Suppressor macrophage (primary cell): ENCODE measurements around the gene PRDM8.
"Not testable (repeated sequence)": the region's sequence is repeated elsewhere in the genome, so short reads cannot be mapped to it uniquely, and the experiment has no call there.

Source experiments
- DNase-seq, 4 experiments: peaks; one replicate each; pipeline ENCODE4 v3.0.0-alpha.2; 2020 to 2022
- total RNA-seq, 17 experiments: gene quantifications; one replicate each; lab custom pipeline; 2026; ENCODE audit warnings: mixed read lengths in 6 of 17, inconsistent platforms in 3 of 17; lab: John Stamatoyannopoulos, UW

The PRDM8 gene
- 0.46 to 29.3 (median 2.8) reads per million in 17 experiments for total RNA-seq

DNA sequence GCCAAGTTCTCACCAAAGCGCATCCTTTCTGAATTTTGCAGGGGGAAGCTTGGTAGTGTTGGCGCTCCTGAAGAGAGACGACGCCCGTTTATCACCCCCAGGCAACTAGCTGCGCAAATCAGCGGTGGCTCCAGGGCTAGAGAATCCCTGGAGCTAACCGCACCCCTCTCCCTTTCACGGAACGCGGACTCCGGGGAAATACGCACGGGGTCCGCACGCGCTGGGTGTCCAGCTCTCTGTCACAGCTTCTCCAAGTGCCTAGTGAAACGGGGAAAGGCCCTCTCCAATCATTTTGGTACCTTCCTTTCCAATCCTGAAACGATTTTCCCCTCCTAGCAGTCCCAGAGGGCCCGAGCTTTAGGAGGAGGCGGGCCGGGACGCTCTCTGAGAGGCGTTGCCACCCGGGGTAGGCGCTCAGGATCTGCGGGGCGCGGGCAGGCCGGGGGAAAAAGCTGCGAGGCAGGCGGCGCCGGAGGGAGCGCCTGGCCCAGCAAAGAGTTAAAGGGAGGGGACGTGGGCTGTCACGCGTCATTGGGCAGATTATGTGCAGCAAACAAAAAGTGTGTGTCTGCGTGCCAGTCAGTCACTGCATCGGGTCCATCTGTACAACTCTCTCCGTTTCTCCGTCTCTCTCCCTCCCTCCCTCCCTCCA lies at the start of gene PRDM8:
Gene PRDM8 (plus strand): TSS at position 582 of the 652 bp plus-strand sequence. CDS start 2,578 bp downstream, outside the sequence.
- peak in 2 of 4 experiments; percentile 20 to 23 for DNase-seq

DNA sequence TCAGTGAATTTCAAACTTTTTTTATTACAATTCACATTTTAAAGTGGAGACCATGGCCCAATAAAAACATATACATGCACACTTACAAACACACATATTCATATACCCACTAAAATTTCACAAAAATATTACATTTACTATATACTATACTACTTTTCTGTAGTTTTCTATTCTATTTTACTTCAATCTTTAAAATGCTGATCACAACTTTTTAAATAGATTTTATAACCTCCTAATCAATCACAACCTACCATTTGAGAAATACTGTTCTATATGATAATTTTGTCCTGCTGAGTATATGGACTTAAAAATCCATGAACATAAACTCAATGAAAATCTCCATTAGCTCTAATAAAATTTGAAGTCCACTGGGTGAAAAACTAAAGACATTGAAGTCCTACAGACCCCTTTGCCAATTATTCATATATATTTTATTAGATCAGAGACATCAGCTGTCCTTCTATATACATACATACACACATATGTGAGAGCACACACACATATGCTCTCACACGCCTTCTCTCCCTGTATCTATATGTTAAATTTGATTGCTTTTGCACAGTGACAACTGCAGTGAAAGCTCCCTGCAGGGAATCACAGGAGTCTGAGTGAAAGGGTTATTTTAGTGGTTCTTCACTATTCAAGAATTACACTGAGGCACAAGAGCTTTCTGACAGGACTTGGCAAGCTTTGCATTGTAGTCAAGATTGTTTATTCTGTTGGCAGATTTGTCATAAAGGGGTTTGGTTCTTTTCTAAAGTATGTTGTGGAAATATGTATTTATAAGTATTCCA lies 46.7 kb upstream of the PRDM8 start:
- no peak for DNase-seq

DNA sequence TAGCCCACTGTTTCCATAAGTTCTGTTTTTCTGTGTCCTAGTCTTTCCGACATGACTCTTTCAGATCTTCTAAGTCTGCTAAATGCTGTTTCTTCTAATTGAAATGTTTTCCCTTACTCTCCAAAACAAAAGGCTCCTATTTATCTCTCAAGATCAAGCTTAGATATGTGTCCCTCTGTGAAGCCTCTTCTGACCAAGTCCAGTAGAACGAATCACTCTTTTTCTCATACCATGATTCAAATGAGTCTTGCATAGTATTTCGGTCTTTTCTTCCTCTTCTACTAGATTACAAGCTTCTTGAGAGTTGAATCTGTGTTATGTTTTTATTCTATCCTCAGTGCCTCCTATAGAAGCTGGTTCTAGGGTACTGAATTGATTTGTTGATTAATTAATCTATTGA lies 45.3 kb upstream of the PRDM8 start:
- DNase-seq: no peak

DNA sequence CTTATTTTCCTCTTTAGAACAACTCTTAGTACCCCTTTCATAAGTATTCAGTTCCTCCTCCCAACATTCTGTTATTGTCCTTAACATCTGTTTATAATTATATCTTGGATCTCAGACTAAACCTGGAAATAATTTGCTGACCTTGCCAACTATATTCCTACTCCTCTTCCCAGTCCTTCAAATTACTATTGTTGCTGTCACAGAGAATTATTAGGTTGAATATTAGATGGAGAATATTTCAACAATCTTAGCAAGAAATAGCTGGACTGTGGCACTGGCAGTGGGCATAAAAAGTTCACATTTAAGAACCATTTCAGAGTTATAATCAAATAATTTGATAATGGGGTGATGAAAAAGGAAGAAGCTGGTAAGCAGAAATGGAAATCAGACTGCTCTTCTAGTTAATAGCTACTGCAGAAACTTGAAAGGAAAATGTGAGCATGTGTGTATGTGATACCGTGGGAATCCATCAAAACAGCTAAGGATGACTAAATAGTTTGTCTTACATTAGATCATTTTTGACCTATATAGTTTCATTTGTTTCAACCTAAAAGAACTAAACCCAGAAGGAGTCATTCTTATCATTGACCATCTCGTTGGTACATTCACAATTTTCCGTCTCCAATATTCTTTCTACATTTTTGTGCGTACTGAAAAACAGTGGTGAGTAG lies 43.3 kb upstream of the PRDM8 start:
- DNase-seq: no peak

DNA sequence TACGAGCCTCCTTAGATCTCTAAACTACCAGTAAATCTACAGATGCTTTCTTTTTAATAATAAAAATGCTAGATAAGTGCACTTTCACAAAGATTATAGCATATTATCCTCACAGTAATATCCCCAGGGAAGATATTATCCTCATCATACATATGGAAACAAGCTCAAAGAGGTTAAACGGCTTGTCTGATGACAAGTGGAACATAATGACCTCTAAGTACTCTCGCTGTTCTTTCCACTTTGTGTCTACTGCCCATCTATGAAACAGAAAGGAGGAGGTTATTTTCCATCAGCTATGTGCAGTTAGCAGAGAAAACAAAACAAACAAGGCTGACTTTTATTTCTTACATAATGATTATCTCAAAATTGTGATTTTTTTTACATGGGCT lies 42.8 kb upstream of the PRDM8 start:
- no peak for DNase-seq

DNA sequence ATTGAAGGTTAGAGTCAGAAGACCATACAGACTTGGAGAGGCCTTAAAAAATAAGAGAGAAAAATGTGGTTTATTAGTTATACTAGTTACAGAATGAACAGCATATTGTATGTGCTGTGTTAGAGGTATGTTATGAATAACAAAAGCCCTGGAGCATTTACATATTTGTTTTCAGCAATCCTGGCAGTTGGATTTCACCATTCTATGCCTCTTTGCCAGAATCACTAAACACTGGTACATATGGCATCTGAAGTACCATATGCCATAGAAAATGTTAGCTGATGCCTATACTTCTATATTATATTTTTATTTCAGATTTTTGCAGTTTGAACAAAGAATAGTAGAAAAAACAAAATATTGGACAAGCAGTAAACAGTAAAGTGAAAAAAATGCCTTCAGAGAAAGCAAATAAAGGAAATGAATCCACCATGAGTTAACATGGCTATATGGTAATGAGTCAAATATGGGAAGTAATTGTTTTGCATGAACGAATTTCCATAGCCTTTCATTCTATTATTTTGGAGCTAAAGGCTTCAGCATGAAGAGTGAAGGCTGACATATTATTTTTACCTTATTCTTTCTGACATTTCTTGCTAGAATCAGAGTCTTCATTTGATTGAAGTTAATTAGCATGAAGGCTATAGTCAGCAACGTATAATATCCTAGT lies 41.9 kb upstream of the PRDM8 start:
- peak in 2 of 4 experiments; percentile 45 to 48 for DNase-seq

DNA sequence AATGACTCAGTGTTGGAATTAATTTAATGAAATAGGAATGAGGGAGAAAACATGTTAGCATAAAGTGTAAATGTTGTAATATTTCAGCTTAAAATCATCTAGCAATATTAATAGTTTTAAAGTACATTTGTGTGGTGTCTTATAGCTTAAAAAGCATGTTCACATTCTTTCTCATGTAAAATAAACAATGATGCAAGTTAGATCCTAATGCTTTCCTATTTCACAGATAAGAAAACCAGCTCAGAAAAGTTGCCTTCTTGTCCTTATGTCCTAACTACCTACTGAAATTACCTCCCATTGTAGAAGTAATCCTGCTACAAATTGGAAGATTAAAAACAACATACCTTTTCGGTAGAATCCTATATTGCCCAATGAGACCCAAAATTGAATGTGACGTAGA lies 40.9 kb upstream of the PRDM8 start:
- no peak for DNase-seq

DNA sequence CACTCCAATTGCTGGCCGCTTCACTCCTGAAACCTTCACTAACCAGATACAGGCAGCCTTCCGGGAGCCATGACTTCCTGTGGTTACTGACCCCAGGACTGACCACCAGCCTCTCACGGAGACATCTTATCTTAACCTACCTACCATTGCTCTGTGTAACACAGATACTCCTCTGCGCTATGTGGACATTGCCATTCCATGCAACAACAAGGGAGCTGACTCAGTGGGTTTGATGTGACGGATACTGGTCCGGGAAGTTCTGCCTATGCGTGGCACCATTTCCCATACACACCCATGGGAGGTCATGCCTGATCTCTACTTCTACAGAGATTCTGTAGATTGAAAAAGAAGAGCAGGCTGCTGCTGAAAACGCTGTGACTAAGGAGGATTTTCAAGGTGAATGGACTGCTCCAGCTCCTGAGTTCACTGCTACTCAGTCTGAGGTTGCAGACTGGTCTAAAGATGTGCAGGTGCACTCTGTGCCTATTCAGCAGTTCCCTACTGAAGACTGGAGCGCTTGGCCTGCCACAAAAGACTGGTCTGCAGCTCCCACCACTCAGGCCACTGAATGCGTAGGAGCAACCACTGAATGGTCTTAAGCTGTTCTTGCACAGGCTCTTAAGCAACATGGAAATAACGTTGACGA lies 35.8 kb upstream of the PRDM8 start:
- no peak for DNase-seq

DNA sequence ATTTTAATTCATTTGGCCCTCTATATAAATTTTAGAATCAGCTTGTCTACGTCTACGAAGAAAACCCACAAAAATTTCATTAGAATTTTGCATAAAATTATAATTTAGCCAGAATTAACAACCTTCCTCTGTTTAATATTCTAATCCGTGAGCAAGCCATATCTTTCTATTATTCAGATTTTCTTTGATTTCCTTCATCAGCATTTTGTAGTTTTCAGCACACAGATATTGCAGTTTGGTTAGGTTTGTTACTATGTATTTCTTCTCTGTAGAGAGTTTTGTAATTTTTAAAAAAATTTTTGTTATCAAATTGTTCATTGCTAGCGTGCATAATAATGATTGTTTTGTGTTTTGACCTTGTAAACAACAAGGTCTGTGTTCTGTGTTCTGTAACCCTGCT lies 34.9 kb upstream of the PRDM8 start:
- DNase-seq: no peak

DNA sequence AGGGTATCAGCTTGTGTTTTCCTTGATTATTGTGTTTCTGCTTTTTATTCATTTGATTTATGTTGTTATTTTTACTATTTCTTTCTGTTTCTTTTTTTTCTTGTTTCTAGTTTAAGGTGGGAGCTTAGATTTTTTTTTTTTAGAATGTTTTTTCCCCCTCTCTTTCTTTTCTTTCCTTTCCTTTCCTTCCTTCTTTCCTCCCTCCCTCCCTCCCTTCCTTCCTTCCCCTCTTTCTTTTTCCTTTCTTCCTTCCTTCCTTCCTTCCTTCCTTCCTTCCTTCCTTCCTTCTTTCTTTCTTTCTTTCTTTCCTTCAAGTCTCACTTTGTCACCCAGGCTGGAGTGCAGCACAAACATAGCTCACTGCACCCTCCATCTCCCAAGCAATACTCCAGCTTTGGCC lies 31.4 kb upstream of the PRDM8 start:
- no peak for DNase-seq

DNA sequence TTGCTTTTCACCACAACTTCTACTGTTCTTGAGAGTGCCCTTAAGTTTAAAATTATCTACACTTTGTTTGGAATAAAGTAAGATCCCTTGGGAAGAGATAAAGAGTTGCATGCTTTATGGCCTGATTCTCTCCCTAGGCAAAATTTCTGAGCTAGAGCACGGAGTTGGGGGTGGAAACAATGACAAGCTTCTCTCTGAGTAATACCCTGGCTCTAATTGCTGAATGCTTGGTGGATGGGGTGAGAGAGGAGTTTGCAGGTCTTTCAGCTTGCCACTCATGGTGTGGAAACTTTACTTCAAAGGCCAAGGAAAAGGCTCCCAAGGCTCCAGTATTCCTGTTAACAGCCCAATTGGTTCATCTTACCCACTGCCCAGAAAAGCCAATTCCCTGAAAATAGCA lies 26.1 kb upstream of the PRDM8 start:
- DNase-seq: no peak

DNA sequence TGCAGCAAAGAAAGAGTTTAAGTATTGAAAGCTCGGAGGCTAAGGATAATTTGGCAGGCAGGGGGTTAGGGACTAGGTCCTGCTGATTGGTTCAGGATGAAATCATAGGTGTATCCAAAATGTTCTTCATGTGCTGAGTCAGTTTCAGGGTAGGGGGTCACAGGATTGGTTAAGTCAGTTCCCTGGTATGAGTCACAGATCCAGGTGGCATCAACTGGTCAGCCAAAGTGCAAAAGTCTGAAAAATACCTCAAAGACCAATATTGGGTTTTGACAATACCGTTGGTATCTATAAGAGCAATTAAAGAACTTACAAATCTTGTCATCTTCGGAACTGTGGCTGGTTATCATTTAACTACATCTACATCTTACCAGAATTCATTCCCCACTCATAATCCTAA lies 25.6 kb upstream of the PRDM8 start:
- no peak for DNase-seq

DNA sequence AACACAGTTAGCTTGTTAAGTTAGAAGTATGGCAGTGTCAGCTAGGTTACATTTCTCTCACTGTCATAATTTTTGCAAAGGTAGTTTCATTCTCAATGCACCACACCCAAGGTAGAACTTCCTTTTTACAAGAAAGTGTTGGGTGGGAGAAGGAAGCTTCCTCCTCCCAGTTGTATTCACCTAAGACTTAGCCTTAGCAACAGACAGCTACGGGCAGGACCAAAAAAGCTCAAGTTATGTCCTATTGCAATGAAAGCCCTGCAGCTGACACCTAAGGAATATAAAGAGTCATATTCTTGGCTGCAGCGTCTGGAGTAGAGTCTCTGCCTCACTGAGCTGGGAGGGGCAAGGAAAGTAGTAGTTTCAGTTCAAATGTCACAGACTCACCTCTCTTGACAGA lies 25.1 kb upstream of the PRDM8 start:
- no peak for DNase-seq

DNA sequence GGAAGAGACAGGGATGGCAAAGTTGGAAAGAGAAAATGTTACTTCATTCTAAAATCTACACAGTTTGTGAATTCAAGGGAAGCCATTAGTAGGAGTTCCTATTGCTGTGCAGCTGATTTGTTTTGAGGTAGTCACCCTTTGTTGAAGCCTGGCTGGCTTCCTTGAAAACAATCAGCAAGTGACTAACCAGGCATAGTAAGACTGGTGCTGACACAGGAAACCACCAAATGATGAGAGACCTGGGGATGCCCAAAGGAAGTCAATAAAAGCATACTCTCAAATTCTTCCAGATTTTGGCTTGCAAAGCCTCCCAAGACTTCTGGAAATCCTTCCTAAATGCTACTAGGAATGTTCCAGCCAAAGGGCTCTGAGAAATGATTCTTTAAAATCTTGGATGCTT lies 23.9 kb upstream of the PRDM8 start:
- DNase-seq: peak in 3 of 4 experiments; percentile 26 to 37 (median 31)

DNA sequence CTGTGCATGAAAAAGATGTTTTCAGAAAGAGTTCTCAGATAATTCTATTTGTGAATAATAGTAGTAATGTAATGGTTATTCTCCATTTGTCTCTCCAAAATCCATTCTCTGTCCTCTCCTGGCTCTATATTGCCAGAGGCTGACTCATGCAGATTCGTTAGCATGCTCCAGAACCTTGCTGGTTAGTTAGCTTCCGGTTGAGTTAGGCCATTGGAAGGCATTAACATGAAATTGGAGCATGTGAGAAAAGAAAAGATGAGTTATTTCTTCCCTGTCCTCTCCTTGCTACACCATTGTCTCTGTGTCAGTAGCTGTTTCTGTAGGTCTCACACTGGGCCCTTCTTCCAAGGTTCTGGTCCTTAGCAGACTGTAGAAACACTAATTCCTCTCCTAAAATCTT lies 23.5 kb upstream of the PRDM8 start:
- DNase-seq: no peak

DNA sequence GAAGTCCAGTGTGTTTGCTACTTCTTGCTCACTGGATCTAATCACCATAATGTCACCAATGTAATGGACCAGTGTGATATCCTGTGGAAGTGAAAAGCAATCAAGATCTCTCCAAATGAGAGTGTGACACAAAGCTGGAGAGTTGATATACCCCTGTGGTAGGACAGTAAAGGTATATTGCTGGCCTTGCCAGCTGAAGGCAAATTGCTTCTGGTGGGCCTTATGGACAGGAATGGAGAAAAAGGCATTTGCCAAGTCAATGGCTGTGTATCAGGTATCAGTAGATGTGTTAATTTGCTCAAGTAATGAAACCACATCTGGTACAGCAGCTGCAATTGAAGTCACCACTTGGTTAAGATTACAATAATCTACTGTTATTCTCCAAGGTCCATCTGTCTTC lies 19.5 kb upstream of the PRDM8 start:
- not testable (repeated sequence) for DNase-seq

DNA sequence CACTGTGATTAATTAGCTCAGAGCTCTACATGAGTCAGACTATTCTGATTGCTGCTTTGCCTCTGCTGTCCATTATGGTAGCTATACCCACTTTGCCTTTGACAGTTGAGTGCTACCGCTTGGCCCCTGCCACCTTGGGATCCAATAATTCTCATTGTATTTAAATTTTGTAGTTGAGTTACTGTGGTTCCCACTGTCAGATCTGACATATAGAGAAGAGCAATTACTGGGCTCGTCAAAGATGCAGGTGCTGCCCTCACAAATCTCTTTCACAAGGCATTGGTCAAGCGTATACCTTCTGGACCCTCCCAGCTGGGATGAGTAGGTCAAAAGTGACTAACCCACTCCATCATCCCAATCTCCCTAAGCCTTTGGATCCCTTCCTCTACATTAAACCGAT lies 18.3 kb upstream of the PRDM8 start:
- DNase-seq: no peak

DNA sequence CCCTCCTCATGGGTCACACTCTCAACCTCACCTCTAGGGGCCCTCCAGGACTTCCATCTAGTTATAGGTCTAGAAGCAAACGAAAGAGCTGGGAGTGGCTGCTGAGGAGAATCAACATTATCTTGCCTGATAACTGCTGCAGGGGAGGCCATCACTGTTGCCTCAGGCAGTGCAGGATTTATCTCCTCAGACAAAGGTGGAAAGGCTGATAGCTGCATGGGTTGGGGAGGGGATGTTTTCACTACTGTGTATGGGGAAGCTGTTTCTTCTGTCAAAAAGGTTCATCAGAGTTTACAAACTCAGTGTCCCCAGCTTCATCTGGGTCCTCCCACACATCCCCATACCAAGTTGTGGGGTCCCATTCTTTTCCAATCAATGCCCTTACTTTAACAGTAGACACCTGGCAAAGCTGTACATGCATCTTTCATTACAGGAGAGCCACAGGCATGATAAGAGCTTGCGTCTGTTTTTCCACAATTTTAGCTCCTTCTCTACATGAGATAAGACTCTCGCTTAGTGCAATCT lies 17.6 kb upstream of the PRDM8 start:
- no peak for DNase-seq

DNA sequence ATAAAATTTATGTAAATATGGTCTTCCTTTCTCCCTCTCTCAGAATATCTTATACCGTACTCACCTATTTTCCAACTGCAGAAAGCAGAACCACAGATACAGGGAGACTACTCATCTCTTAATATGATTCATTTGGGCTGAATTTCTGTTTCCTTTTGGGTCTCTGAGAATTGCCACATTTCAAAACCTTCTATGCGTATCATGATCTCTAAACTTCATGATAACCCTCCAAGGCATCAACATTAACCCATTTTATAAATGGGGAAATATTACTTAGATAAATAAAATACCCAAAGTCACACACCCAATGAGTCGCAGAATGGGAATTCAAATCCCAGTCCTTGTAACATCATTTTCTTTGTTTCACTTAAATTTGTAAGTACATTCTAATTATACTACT lies 16.6 kb upstream of the PRDM8 start:
- no peak for DNase-seq

DNA sequence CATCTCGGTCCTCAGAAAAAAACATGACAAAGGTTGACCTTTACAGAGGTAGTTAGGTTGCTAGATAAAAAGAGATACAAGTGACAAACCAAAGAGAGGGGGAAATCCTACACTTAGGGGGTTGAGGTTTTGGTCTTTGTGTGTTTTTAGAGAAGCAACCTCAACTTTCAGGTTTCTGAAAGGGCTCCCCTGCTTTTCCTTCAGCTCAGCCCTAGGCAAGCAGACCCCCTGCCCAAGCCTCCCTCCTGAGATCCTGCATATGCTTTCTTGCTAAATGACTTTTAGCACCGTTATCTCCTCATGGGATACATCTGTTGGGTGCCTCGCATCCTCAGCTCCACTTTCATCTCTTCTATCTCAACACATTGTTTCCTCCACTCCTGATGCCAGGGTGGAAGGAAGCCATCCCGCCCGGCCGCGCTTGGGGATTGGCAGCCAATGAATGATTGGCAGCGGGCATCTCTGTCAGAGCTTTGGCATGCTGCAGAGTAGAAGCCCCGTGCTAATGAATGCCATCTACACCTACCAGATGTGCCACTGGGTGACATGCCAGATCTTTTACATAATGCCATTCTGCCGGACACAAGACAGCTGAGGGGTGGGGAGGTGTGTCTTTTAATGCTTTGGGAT lies 15.0 kb upstream of the PRDM8 start:
- DNase-seq: no peak

DNA sequence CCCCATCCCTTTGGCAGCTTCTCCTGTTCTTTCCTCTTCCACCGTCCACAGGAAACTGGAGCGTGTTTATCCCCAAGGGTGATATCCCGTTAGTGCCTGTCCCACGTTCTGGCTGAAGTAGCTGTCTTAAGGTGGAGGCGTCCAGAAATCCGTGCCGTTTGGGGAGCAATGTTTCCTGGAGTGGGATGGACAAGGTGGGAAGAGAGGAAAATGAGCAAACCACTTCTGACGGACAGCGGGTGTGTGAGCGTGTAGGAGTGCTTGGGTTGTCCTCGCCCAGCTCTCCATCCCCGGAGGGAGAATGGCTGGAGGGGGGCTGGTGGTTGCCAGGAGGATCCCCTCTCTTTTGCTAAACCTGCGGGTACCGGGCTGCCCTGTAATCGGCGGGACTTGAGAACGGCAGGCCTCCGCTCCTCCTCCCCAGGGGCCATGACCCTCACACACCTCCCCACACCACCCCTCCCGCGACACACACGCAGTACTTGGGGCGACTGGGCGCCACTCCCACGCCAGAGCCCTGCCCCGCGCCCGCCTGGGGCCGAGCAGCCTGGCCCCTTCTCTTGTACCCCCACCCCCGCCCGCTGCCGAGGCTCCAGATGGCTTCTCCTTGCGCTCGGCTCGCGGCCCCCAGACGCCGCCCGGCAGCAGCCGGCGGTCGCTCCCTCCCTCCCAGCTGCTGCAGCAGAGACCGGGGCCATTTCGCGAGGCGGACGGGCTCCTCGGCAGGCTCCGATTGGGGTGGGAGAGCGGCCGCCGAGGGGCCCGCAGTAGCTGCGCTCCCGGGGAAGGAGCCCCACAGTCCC lies 13.9 kb upstream of the PRDM8 start:
- DNase-seq: peak in 1 of 4 experiments; percentile 6
